ENCODE results near the gene ZSWIM8.
"Not testable (repeated sequence)": the region's sequence is repeated elsewhere in the genome, so short reads cannot be mapped to it uniquely, and the experiment has no call there.

GRCh38 chr10:73829090-73829489, 43.7 kb downstream of the ZSWIM8 start:
- not testable (repeated sequence) for TF ChIP-seq POLR2A (IDR thresholded peaks at IDR 0.05)
- TF ChIP-seq, protein P1, sequence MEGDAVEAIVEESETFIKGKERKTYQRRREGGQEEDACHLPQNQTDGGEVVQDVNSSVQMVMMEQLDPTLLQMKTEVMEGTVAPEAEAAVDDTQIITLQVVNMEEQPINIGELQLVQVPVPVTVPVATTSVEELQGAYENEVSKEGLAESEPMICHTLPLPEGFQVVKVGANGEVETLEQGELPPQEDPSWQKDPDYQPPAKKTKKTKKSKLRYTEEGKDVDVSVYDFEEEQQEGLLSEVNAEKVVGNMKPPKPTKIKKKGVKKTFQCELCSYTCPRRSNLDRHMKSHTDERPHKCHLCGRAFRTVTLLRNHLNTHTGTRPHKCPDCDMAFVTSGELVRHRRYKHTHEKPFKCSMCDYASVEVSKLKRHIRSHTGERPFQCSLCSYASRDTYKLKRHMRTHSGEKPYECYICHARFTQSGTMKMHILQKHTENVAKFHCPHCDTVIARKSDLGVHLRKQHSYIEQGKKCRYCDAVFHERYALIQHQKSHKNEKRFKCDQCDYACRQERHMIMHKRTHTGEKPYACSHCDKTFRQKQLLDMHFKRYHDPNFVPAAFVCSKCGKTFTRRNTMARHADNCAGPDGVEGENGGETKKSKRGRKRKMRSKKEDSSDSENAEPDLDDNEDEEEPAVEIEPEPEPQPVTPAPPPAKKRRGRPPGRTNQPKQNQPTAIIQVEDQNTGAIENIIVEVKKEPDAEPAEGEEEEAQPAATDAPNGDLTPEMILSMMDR (IDR thresholded peaks at IDR 0.05): not testable (repeated sequence)

Data from stomach (tissue), 4 donors.